SU-DHL-6 (cell line): ENCODE results near the gene ZNF595.

Experiments
- CTCF ChIP-seq: fragments of 200-600 bp; sonication (generic); IDR thresholded peaks from one replicate; pipeline ENCODE4 v1.5.1; 2017; ENCODE audit warnings: antibody characterized with exemption, mild to moderate bottlenecking, low read length, moderate library complexity; ENCODE audit not compliant: insufficient read depth, poor library complexity, severe bottlenecking
- EZH2phosphoT487 ChIP-seq: fragments of 200-600 bp; sonication (generic), shearing (Covaris generic); conservative IDR thresholded peaks from 2 replicates; pipeline ENCODE4 v1.6.1; 2018; ENCODE audit warnings: mild to moderate bottlenecking, antibody characterized with exemption, low read length, moderate library complexity, mixed read lengths

GRCh38 chr4:132483-132882, 79.4 kb downstream of the ZNF595 start:
- no peak for TF ChIP-seq CTCF
- no peak for TF ChIP-seq EZH2phosphoT487
